Panc1 (cell line): ENCODE results near the gene NHS.

Source experiments
- POLR2AphosphoS5 ChIP-seq: IDR thresholded peaks from 2 replicates; pipeline ENCODE4 v1.6.1; 2012; ENCODE audit warnings: mild to moderate bottlenecking, low read depth, low read length, moderate library complexity
- SIN3A ChIP-seq: IDR thresholded peaks from 2 replicates; pipeline ENCODE4 v1.6.1; 2012; ENCODE audit warnings: low read depth, mild to moderate bottlenecking, low read length, moderate library complexity, borderline replicate concordance; ENCODE audit not compliant: insufficient read depth
- TCF7L2 ChIP-seq: IDR thresholded peaks from 2 replicates; pipeline ENCODE4 v1.6.1; 2011; ENCODE audit warnings: mild to moderate bottlenecking, low read depth, low read length, inconsistent platforms
- TF ChIP-seq, protein P1 (sequence below): fragments of 450-650 bp; IDR thresholded peaks from 2 replicates; pipeline ENCODE4 v1.5.1; 2017; ENCODE audit warnings: mild to moderate bottlenecking
- TF ChIP-seq, protein P2 (sequence below), 2 experiments: IDR thresholded peaks; 2 replicates each; pipeline ENCODE4 v1.6.1; 2011 to 2012; ENCODE audit warnings: low read depth in 2 of 2, control low read depth in 1 of 2, low read length in 1 of 2, mild to moderate bottlenecking in 1 of 2, moderate library complexity in 1 of 2; ENCODE audit not compliant: insufficient read depth in 1 of 2

GRCh38 chrX:17448188-17448587 lies 73.2 kb downstream of the NHS start:
- TF ChIP-seq, protein P1, sequence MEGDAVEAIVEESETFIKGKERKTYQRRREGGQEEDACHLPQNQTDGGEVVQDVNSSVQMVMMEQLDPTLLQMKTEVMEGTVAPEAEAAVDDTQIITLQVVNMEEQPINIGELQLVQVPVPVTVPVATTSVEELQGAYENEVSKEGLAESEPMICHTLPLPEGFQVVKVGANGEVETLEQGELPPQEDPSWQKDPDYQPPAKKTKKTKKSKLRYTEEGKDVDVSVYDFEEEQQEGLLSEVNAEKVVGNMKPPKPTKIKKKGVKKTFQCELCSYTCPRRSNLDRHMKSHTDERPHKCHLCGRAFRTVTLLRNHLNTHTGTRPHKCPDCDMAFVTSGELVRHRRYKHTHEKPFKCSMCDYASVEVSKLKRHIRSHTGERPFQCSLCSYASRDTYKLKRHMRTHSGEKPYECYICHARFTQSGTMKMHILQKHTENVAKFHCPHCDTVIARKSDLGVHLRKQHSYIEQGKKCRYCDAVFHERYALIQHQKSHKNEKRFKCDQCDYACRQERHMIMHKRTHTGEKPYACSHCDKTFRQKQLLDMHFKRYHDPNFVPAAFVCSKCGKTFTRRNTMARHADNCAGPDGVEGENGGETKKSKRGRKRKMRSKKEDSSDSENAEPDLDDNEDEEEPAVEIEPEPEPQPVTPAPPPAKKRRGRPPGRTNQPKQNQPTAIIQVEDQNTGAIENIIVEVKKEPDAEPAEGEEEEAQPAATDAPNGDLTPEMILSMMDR, result no peak
- TF ChIP-seq, protein P2, sequence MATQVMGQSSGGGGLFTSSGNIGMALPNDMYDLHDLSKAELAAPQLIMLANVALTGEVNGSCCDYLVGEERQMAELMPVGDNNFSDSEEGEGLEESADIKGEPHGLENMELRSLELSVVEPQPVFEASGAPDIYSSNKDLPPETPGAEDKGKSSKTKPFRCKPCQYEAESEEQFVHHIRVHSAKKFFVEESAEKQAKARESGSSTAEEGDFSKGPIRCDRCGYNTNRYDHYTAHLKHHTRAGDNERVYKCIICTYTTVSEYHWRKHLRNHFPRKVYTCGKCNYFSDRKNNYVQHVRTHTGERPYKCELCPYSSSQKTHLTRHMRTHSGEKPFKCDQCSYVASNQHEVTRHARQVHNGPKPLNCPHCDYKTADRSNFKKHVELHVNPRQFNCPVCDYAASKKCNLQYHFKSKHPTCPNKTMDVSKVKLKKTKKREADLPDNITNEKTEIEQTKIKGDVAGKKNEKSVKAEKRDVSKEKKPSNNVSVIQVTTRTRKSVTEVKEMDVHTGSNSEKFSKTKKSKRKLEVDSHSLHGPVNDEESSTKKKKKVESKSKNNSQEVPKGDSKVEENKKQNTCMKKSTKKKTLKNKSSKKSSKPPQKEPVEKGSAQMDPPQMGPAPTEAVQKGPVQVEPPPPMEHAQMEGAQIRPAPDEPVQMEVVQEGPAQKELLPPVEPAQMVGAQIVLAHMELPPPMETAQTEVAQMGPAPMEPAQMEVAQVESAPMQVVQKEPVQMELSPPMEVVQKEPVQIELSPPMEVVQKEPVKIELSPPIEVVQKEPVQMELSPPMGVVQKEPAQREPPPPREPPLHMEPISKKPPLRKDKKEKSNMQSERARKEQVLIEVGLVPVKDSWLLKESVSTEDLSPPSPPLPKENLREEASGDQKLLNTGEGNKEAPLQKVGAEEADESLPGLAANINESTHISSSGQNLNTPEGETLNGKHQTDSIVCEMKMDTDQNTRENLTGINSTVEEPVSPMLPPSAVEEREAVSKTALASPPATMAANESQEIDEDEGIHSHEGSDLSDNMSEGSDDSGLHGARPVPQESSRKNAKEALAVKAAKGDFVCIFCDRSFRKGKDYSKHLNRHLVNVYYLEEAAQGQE (IDR thresholded peaks at IDR 0.05; ENCODE audit: insufficient read depth in 1 of 2, low read depth in 2 of 2, low read length in 1 of 2), result no peak
- TF ChIP-seq SIN3A (no peak), POLR2AphosphoS5 (no peak), TCF7L2 (no peak)
